Fibroblast of pulmonary artery (primary cell): Measurements from ENCODE around the gene SHC1.

ENCODE experiments used
- DNase-seq: peaks from one replicate; pipeline ENCODE4 v3.0.0-alpha.2; 2010; ENCODE audit warnings: low read depth
- H3K4me3 ChIP-seq: replicated peaks from 2 replicates; pipeline ENCODE4 v1.5.1; 2011; ENCODE audit warnings: low read depth, mild to moderate bottlenecking, control low read depth, low read length, moderate library complexity
- TF ChIP-seq, protein P1 (sequence below): IDR thresholded peaks from 2 replicates; pipeline ENCODE4 v1.5.1; 2011; ENCODE audit warnings: mild to moderate bottlenecking, control low read depth, low read length, inconsistent platforms; ENCODE audit errors: missing control alignments

SHC1 gene

GRCh38 chr1:154969246-154969645, 1.3 kb downstream of the SHC1 start:
- TF ChIP-seq, protein P1, sequence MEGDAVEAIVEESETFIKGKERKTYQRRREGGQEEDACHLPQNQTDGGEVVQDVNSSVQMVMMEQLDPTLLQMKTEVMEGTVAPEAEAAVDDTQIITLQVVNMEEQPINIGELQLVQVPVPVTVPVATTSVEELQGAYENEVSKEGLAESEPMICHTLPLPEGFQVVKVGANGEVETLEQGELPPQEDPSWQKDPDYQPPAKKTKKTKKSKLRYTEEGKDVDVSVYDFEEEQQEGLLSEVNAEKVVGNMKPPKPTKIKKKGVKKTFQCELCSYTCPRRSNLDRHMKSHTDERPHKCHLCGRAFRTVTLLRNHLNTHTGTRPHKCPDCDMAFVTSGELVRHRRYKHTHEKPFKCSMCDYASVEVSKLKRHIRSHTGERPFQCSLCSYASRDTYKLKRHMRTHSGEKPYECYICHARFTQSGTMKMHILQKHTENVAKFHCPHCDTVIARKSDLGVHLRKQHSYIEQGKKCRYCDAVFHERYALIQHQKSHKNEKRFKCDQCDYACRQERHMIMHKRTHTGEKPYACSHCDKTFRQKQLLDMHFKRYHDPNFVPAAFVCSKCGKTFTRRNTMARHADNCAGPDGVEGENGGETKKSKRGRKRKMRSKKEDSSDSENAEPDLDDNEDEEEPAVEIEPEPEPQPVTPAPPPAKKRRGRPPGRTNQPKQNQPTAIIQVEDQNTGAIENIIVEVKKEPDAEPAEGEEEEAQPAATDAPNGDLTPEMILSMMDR: no peak
- peak overlapping the region; percentile 83 for H3K4me3 ChIP-seq
- no peak for DNase-seq

- no peak for DNase-seq
- peak overlapping the region; percentile 83 for H3K4me3 ChIP-seq
- TF ChIP-seq, protein P1: no peak
Observed at GRCh38 chr1:154968731-154969130, 1.8 kb downstream of the SHC1 start.

- DNase-seq: no peak
- peak overlapping the region; percentile 83 for H3K4me3 ChIP-seq
- TF ChIP-seq, protein P1: no peak
Observed at GRCh38 chr1:154967331-154967950, 3.1 kb downstream of the SHC1 start.

DNA sequence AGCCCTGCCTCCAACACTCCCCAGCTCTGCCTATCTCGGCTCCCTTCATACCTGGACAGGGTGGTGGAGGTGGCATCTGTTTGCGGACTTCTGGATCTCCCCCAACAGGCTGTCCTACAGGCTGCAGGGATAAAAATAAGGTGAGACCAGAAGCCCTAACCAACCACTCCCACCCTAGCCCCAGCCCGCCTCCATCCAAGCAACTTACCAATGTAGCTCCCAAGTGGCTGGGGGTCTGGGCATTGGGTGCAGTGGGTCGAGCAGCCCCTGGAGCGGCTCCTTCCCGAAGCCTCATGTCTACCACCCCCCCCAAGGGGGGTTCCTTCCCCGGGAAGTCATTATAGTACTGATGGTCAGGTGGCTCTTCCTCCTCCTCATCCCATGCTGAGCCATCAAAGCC, 4.4 kb downstream of the SHC1 start:
- DNase-seq: no peak
- no peak overlapping the region for H3K4me3 ChIP-seq
- TF ChIP-seq, protein P1: no peak

DNA sequence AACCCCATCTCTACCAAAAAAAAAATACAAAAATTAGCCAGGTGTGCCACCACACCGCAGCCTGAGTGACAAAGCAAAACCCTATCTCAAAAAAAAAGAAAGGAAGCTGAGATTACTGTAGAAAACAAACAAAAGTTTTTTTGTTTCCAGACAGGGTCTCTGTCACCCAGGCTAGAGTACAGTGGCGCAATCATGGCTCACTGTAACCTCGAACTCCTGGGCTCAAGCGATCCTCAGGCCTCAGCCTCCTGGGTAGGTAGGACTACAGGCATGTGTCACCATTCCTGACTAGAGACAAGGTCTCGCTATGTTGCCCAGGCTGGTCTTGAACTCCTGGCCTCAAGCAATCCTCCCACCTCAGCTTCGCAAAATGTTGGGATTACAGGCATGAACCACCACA, 6.2 kb downstream of the SHC1 start:
- no peak overlapping the region for H3K4me3 ChIP-seq

GRCh38 chr1:154963643-154964042, 6.9 kb downstream of the SHC1 start:
- TF ChIP-seq, protein P1: no peak
- no peak for DNase-seq

More for the DNA sequence above, 6.2 kb downstream of the SHC1 start:
- TF ChIP-seq, protein P1: no peak
- no peak for DNase-seq

DNA sequence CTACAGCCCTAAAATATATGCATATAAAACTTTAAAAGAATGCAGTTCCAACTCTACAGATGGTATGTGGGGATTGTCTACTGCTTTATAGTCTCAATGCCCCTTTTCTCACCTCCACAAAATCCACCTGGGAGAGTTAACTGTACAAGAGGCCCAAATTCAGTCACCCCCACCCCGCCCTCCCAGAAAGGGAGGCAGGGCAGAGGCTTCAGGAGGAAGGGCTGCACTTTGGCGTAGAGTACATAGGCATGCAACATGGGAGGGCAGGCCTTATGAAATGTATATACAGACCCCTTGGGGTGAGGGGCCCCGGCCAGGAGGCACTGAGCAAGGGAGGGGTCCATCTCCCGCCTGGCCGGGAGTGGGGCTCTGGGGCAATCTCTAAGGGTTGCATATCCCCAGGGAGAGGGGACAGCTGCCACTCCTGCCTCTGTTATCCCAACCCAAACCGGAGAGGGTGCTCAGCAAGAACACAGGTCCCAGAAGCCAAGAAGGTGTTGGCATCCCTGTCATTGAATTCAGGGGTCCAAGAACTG, 7.7 kb downstream of the SHC1 start:
- no peak for DNase-seq
- TF ChIP-seq, protein P1: no peak
- H3K4me3 ChIP-seq: peak overlapping the region; percentile 68

More at GRCh38 chr1:154963643-154964042, 6.9 kb downstream of the SHC1 start:
- H3K4me3 ChIP-seq: no peak overlapping the region
